Endothelial cell (in vitro differentiated cells): ENCODE results near the gene HAPLN1. TPM values are rescaled to one million over a fixed set of nuclear protein-coding genes. Genes with fewer than 3 reads are reported as not detected.

ENCODE experiments used
- DNase-seq: peaks from one replicate; pipeline ENCODE4 v3.0.0; 2021; ENCODE audit warnings: low spot score
- H3K27ac Mint-ChIP-seq: one replicate; pipeline ENCODE4 v1.8.0; 2021; ENCODE audit warnings: mixed read lengths, inconsistent platforms; ENCODE audit not compliant: unreplicated experiment
- H3K27me3 Mint-ChIP-seq: one replicate; pipeline ENCODE4 v1.8.0; 2021; ENCODE audit warnings: mild to moderate bottlenecking, moderate library complexity, mixed read lengths, inconsistent platforms; ENCODE audit not compliant: unreplicated experiment
- H3K36me3 Mint-ChIP-seq: one replicate; pipeline ENCODE4 v1.8.0; 2021; ENCODE audit warnings: mild to moderate bottlenecking, low read depth, mixed read lengths, inconsistent platforms; ENCODE audit not compliant: unreplicated experiment
- H3K4me1 Mint-ChIP-seq: one replicate; pipeline ENCODE4 v1.8.0; 2021; ENCODE audit warnings: mild to moderate bottlenecking, mixed read lengths, inconsistent platforms; ENCODE audit not compliant: unreplicated experiment
- H3K4me3 Mint-ChIP-seq: one replicate; pipeline ENCODE4 v1.8.0; 2021; ENCODE audit warnings: mild to moderate bottlenecking, mixed read lengths, inconsistent platforms; ENCODE audit not compliant: unreplicated experiment
- H3K9me3 Mint-ChIP-seq: one replicate; pipeline ENCODE4 v1.8.0; 2021; ENCODE audit warnings: mixed read lengths, inconsistent platforms; ENCODE audit not compliant: unreplicated experiment
- CTCF ChIP-seq: fragments of 200-600 bp; sonication (generic); IDR thresholded peaks from one replicate; pipeline ENCODE4 v1.5.0; 2021; ENCODE audit warnings: antibody characterized with exemption; ENCODE audit not compliant: unreplicated experiment
- total RNA-seq: library from RNA; stranded (reverse); fragmentation: NEBNext Ultra II Directional; extraction: Animal tissue kit (Norgen Biotek cat#: 25700); gene quantifications from one replicate; pipeline ENCODE4 v1.2.1, GENCODE V29; 2021; ENCODE audit not compliant: unreplicated experiment

Gene HAPLN1
- total RNA-seq, 1 donor from 2014 or later, result 42.1 TPM

DNA sequence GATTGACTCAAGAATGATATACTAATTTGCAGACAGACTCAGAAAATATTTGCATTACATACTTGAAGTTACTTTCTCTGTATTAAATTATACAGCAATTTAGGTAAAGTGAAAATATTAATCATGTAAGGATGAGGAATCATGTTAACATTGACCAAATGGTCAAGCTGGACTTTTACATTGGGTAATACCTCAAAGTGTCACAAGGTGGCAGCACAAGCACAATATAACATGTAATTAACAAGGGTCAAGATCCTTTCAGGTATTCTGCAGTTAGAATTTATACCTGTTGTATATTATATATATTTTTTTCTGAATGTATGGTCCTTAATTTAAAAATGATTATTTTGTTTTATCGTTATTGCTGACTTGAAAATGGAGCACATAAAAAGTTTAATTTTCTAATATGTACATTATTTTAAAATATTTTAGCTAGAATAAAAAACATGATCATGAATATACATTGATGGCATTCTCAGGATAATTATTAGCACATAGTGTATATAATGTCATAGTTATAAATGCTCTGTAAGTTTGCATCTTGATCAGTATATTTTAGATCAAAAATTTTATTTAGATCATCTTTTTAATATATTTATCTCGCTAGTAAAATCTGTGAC is 8.6 kb downstream of the HAPLN1 start:
- Mint-ChIP-seq H3K9me3 (no peaks in the 10 kb centered on the region), H3K4me3 (no peak overlapping the region), H3K36me3 (no peaks in the 10 kb centered on the region), H3K27me3 (peaks cover 2% of the 10 kb centered on the region), H3K27ac (no peak overlapping the region), H3K4me1 (peaks cover 4% of the 10 kb centered on the region)
- DNase-seq, result peak; percentile 60
- TF ChIP-seq CTCF, result peak; percentile 94

DNA sequence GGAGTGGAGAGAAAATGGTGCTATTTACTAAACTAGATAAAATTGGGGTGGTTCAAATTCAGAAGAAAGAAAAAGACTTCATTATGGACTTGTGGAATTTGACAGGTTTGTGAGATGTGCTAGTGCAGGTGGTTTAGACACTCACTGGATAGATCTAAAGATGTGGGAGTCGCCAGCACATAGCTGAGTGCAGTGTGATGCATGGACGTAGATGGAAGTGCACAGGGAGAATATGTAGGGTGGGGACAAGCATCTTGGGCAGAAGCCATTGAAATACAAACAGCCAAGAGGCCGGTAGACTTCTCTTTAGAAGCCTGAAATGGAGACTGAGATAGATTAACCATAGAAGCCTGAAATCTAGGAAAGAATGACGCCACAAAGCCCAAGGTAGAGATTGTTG is 10.7 kb downstream of the HAPLN1 start:
- Mint-ChIP-seq H3K27me3 (peaks cover 2% of the 10 kb centered on the region), H3K4me1 (peaks cover 4% of the 10 kb centered on the region), H3K27ac (no peak overlapping the region), H3K4me3 (no peak overlapping the region), H3K36me3 (no peaks in the 10 kb centered on the region), H3K9me3 (no peaks in the 10 kb centered on the region)
- TF ChIP-seq CTCF, result no peak
- no peak for DNase-seq

DNA sequence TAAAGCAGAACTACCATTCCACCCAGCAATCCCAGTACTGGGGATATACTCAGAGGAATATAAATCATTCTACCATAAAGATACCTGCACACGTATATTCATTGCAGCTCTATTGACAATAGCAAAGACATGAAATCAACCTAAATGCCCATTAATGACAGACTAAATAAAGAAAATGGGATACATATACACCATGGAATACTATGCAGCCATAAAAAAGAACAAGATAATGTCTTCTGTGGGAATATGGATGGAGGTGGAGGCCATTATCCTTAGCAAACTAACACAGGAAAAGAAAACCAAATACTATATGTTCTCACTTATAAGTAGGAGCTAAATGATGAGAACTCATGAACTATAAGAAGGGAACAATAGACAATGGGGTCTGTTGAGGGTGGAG is 12.5 kb downstream of the HAPLN1 start:
- Mint-ChIP-seq H3K27me3 (no peaks in the 10 kb centered on the region), H3K4me1 (no peaks in the 10 kb centered on the region), H3K9me3 (no peaks in the 10 kb centered on the region), H3K36me3 (no peaks in the 10 kb centered on the region), H3K27ac (no peak overlapping the region), H3K4me3 (no peak overlapping the region)
- no peak for TF ChIP-seq CTCF
- no peak for DNase-seq

DNA sequence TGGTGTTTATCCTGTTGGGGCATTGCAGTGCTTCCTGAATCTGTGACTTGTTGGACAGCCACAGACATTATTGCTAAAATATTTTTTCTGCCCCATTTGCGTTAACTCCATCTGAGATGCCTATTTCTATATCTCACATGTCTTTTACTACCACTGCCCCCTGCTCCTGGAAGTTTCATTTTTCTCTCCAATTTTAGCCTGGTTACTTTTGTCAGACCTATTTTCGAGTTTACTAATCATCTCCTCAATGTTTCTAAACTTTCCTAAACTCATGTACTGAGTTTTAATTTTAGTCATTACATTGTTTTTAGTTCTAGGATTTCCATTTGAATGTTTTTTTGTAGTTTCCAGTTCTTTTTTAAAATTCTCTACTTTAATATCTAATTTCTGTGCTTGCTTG is 17.6 kb downstream of the HAPLN1 start:
- Mint-ChIP-seq H3K9me3 (no peaks in the 10 kb centered on the region), H3K4me3 (no peak overlapping the region), H3K27ac (no peak overlapping the region), H3K27me3 (no peaks in the 10 kb centered on the region), H3K4me1 (no peaks in the 10 kb centered on the region), H3K36me3 (no peaks in the 10 kb centered on the region)
- no peak for TF ChIP-seq CTCF
- DNase-seq, result no peak

DNA sequence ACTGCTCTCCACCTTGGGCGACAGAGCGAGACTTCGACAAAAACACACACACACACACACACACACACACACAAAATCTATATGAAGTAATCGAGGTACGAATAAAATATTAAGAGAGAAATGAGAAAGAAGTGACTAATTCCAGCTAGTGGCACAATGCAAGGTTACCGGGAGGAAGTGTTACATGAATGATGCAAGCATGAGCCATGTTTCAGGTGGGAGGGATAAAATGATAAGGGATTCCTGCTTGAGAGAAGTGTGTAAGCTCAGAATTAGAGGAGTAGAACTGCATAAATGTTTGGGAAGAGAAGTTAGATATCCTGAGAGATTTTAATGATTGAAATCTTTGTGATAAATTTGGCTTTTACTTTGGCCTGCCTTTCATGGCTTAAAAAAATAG is 18.8 kb downstream of the HAPLN1 start:
- Mint-ChIP-seq H3K36me3 (no peaks in the 10 kb centered on the region), H3K9me3 (no peaks in the 10 kb centered on the region), H3K4me3 (no peak overlapping the region), H3K27me3 (no peaks in the 10 kb centered on the region), H3K4me1 (no peaks in the 10 kb centered on the region), H3K27ac (no peak overlapping the region)
- TF ChIP-seq CTCF, result no peak
- DNase-seq, result no peak
